Measurements from ENCODE around the gene ADCK1. TPM values are rescaled to one million over a fixed set of nuclear protein-coding genes. Genes with fewer than 3 reads are reported as not detected.

Gene ADCK1
- total RNA-seq, 1 experiment from 2014 or later = 11.4 TPM

- peaks cover 5% of the 10 kb centered on the region for H3K36me3 Mint-ChIP-seq
- no peak for DNase-seq (ENCODE audit: low spot score)
- no peaks in the 10 kb centered on the region for H3K27me3 Mint-ChIP-seq (ENCODE audit: low read depth)
- ChIA-PET POLR2A (no interaction called here), CTCF (interaction anchor here (1.9 kb wide), 1 partner anchor 86 kb away, joined by 5 read pairs; no protein-coding TSS in a partner anchor)
- H3K27ac Mint-ChIP-seq = no peak overlapping the region
- peaks cover 15% of the 10 kb centered on the region for H3K9me3 Mint-ChIP-seq
- no peak for ATAC-seq
- H3K4me1 Mint-ChIP-seq = no peaks in the 10 kb centered on the region
- no peak for TF ChIP-seq ATF2 (CRISPR knock-in tag; IDR thresholded peaks at IDR 0.05; ENCODE audit: borderline replicate concordance, low read depth)
- no peak for TF ChIP-seq ZNF423 (CRISPR knock-in tag; IDR thresholded peaks at IDR 0.05)
- TF ChIP-seq TCF7 (CRISPR knock-in tag; IDR thresholded peaks at IDR 0.05; ENCODE audit: low read depth) = no peak
- no peak for TF ChIP-seq JUN (CRISPR knock-in tag; IDR thresholded peaks at IDR 0.05)
- no peak for TF ChIP-seq ZNF121 (CRISPR knock-in tag; IDR thresholded peaks at IDR 0.05)
- TF ChIP-seq ZNF281 (CRISPR knock-in tag; IDR thresholded peaks at IDR 0.05) = no peak
- no peak for TF ChIP-seq SP1 (CRISPR knock-in tag; conservative IDR thresholded peaks at IDR 0.05)
- TF ChIP-seq GABPB1 (CRISPR knock-in tag; IDR thresholded peaks at IDR 0.05) = no peak
- TF ChIP-seq ELF4 (CRISPR knock-in tag; IDR thresholded peaks at IDR 0.05; ENCODE audit: low read depth) = no peak
- no peak for TF ChIP-seq TEAD1 (CRISPR knock-in tag; IDR thresholded peaks at IDR 0.05)
- TF ChIP-seq ZNF425 (CRISPR knock-in tag; conservative IDR thresholded peaks at IDR 0.05) = no peak
- no peak for TF ChIP-seq PRDM15 (CRISPR knock-in tag; IDR thresholded peaks at IDR 0.05)
- no peak overlapping the region for H3K4me3 Mint-ChIP-seq
Observed at GRCh38 chr14:77892890-77893484, 93.1 kb downstream of the ADCK1 start.

GRCh38 chr14:77897374-77897773 lies 97.5 kb downstream of the ADCK1 start:
- Mint-ChIP-seq H3K4me3 (no peak overlapping the region), H3K27ac (no peak overlapping the region), H3K27me3 (ENCODE audit: low read depth) (no peaks in the 10 kb centered on the region), H3K36me3 (no peaks in the 10 kb centered on the region), H3K9me3 (no peaks in the 10 kb centered on the region), H3K4me1 (no peaks in the 10 kb centered on the region)
- DNase-seq (ENCODE audit: low spot score) = no peak
- CTCF ChIA-PET = no interaction called here
- ATAC-seq = no peak
- POLR2A ChIA-PET = no interaction called here
- TF ChIP-seq CTCF (IDR thresholded peaks at IDR 0.05) (no peak), FOXP1 (CRISPR knock-in tag; IDR thresholded peaks at IDR 0.05; ENCODE audit: borderline replicate concordance) (no peak), HMGA2 (CRISPR knock-in tag; IDR thresholded peaks at IDR 0.05) (no peak), TCF7 (CRISPR knock-in tag; IDR thresholded peaks at IDR 0.05; ENCODE audit: low read depth) (no peak), ZBTB21 (CRISPR knock-in tag; IDR thresholded peaks at IDR 0.05; ENCODE audit: borderline replicate concordance) (no peak), ZNF232 (CRISPR knock-in tag; IDR thresholded peaks at IDR 0.05) (no peak)

Measured in WTC11 (cell line).